Uterine smooth muscle cell (primary cell): ENCODE measurements around the gene ID1. TPM values are rescaled to one million over a fixed set of nuclear protein-coding genes. Genes with fewer than 3 reads are reported as not detected.

Experiments used
- total RNA-seq: library from RNA; depleted of rRNA; stranded (reverse); fragments of >200 nt; gene quantifications from 2 replicates; pipeline ENCODE4 v1.2.3, GENCODE V29; 2014

The ID1 gene, protein sequence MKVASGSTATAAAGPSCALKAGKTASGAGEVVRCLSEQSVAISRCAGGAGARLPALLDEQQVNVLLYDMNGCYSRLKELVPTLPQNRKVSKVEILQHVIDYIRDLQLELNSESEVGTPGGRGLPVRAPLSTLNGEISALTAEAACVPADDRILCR
- total RNA-seq = 36.1 and 76.0 TPM in 2 replicates

DNA sequence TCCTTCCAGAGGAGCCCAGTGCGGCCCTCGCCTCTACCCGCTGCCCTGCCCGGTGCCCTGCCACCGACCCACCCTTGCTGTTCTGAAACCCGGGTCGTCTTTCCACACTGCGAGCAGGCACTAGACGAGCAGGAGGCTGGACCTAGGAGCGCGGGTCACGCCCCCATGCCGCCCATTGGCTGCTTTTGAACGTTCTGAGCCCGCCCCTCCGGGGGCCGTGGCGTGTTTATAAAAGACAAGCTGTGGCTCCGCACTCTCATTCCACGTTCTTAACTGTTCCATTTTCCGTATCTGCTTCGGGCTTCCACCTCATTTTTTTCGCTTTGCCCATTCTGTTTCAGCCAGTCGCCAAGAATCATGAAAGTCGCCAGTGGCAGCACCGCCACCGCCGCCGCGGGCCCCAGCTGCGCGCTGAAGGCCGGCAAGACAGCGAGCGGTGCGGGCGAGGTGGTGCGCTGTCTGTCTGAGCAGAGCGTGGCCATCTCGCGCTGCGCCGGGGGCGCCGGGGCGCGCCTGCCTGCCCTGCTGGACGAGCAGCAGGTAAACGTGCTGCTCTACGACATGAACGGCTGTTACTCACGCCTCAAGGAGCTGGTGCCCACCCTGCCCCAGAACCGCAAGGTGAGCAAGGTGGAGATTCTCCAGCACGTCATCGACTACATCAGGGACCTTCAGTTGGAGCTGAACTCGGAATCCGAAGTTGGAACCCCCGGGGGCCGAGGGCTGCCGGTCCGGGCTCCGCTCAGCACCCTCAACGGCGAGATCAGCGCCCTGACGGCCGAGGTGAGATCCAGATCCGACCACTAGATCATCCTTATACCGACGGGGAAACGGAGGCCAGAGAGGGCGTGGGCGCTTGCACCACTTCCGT, at the start of gene ID1:
ID1 (plus strand) TSS at position 259 of the 871 bp plus-strand sequence; CDS start at position 358, 99 bp downstream.

DNA sequence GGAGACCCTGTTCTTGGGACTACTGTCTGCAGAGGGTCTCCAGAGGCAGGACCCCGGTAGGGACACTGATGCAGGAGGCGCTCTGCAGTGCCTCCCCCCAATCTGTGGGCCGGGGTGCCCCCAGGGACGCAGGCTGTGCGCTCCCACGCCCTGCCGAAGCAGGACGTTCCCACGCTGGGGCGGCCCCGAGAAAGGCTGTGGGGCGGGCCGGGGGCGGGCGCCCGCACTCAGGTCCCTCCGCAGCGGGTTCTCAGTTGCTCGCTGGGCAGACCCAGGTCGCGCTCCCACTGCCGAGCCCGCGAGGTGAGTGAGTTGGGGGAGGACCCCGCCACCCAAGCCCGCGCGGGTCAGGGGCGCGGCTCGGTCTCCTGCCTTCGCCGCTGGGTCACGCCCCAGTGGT, 32.6 kb downstream of the ID1 start, which contains the start of gene COX4I2:
COX4I2 (plus strand) TSS at position 253 of the 400 bp plus-strand sequence. CDS start 1,106 bp downstream, outside the sequence.

Other genes with a start within 250 kb of the ID1 start
- not detected in 2 replicates for gene DEFB118, start 236.7 kb upstream of the ID1 start, total RNA-seq
- not detected in 2 replicates for gene DEFB119, start 214.7 kb upstream of the ID1 start, total RNA-seq
- not detected in 2 replicates for gene DEFB121, start 199.1 kb upstream of the ID1 start, total RNA-seq
- gene DEFB123, start 164.7 kb upstream of the ID1 start, total RNA-seq = not detected in 2 replicates
- not detected in 2 replicates for gene DEFB124, start 130.2 kb upstream of the ID1 start, total RNA-seq
- gene REM1, start 130.0 kb upstream of the ID1 start, total RNA-seq = not detected in 2 replicates
- 60.9 and 70.1 TPM in 2 replicates for gene HM13, start 90.8 kb upstream of the ID1 start, total RNA-seq
- gene COX4I2, start 32.6 kb downstream of the ID1 start, total RNA-seq = not detected in 2 replicates
- 56.2 and 58.6 TPM in 2 replicates for gene BCL2L1, start 117.6 kb downstream of the ID1 start, total RNA-seq
- 28.6 and 104 TPM in 2 replicates for gene TPX2, start 134.0 kb downstream of the ID1 start, total RNA-seq
- gene MYLK2, start 214.1 kb downstream of the ID1 start, total RNA-seq = 0.12 and 0.44 TPM in 2 replicates
- gene FOXS1, start 240.3 kb downstream of the ID1 start, total RNA-seq = 0.12 TPM in 1 of 2 replicates, not detected in the other